Endometrial microvascular endothelial cells (primary cell): ENCODE measurements around the gene PCGF1. TPM values are rescaled to one million over a fixed set of nuclear protein-coding genes. Genes with fewer than 3 reads are reported as not detected.

Experiments
- in situ Hi-C: cut with HindIII; loops from 2 replicates; pipeline ENCODE4 v1.10.0; 2017; ENCODE audit warnings: low sequenced_read_pairs, low pct_unique_long_range_greater_than_20kb; ENCODE audit errors: inconsistent ontology term
- total RNA-seq: library from RNA; depleted of rRNA; stranded (reverse); fragments of >200 nt; gene quantifications from one replicate; pipeline ENCODE4 v1.2.3, GENCODE V29; 2015; ENCODE audit errors: inconsistent ontology term

Gene PCGF1
- total RNA-seq, 1 donor from 2014 or later = 17.2 TPM

DNA sequence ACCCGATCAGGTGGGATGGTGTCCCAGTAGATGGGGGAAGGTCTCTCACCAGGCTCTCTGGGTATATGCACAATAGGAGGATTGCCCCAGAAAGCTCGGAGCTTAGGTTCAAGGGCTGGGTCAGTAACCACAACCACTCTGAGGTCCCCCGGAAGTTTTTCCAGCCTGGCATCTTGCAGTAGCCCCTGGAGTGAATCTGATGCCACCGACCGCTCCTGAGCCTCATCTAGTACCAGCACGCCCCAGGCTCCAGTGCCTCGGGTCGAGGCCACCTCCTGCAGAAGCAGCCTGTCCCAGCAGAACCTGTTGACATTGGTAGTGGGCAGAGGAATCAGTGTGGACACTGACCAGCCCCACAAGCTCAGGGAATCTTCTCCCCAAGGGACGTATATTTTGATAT is 16.5 kb upstream of the PCGF1 start:
- in situ Hi-C loops = no loop called here

DNA sequence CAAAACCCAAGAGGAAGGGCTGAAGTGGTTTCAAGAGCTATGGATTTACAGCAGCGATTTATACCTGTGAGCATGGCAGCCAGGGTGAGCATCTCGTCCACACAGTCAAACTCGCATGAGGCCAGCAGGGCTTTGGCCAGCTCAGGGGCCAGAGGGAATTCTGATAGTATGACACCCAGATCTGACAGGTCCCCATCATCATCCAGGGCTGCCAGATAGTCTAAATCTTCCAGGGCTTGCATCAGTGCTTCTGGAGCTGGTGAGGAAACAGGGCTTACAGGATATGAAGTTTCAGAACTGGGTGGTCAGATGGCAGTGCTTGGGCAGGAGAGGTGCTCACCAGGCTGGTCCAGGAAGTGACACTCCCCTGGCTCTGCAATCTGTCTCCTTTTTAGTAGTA is 15.0 kb upstream of the PCGF1 start:
- in situ Hi-C loops = no loop called here

DNA sequence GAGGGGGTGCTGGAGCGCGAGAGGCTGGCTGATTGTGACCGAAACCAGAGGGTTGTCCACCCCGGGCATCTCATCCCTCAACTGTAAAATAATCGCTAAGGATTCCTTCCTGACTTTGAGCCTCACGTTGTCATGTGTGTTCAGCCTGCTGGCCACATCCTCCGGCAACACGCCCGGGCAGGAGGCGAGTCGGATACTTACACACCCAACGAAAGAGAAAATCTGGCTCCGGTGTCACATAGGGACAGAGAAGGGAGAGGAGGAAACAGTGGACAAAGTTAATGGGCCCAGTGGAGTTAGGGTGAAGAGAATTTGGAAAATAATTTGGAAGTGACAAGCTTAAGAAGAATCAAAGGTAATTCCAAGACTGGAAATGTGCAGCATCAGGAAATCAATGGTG is 9.2 kb upstream of the PCGF1 start:
- in situ Hi-C loops = no loop called here

DNA sequence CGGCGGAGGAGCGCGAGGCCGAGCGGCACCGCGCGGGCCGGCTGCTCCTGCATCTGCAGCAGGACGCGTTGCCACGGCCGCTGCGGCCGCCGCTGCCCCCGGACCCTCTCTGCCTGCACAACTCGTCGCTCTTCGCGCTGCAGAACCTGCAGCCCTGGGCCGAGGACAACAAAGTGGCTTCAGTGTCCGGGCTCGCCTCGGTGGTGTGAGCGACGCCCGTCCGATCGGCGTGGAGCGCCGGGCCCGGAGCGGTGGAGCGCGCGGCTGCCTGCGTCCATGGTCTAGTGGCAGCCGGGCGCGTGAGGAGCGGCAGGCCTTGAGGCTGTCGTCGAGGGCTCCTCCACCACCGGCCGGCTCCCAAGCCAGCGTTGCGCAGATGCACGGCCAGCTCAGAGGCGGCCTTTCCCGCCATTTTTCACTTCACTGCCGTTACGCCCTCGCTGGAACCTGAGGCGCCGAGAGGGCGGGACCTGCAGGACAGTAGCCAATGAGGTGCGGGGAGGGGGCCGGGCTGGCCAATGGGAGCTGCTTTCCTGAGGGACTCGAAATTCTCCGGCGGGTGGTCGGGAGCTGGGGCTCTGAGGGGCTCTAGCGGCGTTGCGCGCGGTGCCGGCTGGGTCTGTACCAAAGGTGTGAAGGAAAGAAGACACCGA is 8.6 kb upstream of the PCGF1 start:
- in situ Hi-C loops = no loop called here

DNA sequence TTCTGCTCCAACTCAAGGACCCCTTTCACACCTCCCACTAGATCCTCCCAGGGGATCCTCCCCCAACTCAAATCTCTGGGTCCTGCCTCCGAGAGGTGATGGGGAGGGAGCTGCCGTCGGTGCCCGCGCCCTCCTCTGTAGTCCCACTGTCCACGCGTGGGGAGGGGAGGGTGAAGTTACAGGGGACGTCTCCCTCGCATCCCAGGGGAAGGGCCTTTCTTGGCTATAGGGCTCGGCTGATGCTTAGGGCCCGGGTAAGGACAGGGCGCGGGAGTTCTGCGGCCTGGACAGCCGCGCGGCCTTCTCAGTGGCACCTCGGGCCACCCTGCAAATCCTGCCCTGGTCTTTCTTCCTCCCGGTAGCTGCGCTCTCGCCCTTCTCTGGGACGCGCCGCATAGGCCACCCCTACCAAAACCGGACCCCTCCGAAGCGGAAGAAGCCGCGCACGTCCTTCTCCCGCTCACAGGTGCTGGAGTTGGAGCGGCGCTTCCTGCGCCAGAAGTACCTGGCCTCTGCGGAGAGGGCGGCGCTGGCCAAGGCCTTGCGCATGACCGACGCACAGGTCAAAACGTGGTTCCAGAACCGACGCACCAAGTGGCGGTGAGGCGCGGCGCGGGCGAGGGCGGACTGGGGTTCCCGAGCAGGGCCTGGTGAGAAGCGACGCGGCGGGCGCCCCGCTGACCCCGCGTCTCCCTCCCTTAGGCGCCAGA is 7.9 kb upstream of the PCGF1 start:
- in situ Hi-C loops = no loop called here

DNA sequence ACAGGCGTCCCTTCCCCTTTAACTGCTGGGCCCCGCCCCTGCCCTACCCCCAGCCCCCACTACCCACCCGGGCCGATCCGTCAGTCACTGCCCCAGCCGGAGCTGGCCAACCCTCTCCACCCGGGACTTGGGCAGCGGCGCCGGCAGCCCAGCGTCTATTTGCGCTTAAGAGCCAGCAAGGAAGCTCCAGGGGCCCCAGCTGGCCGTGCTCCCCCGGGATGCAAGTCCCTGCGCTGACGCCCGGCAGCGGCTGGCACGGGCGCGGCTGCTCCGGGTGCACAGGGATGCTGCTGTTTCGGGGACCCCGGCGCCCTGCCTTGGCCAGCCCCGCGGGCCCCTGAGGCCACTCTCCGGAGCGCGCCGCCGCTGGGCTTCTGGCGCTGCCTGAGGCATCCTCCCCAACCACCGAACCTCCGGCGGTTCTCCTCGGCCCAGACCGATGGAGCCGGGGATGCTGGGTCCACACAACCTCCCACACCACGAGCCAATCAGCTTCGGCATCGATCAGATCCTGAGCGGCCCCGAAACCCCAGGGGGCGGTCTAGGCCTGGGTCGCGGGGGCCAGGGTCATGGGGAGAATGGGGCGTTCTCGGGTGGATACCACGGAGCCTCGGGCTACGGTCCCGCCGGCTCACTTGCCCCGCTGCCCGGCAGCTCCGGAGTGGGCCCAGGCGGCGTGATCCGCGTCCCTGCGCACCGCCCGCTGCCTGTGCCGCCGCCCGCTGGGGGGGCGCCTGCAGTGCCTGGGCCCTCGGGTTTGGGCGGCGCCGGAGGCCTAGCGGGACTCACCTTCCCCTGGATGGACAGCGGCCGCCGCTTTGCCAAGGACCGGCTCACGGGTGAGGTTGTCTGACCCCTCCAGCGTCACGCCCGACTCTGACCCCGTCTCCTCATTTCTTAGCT is 7.1 kb upstream of the PCGF1 start, which contains the start of gene TLX2:
Gene TLX2, plus strand, starts transcription at position 83 of the 903 bp plus-strand sequence. Its CDS starts 357 bp downstream, at position 440.
- in situ Hi-C loops = no loop called here

DNA sequence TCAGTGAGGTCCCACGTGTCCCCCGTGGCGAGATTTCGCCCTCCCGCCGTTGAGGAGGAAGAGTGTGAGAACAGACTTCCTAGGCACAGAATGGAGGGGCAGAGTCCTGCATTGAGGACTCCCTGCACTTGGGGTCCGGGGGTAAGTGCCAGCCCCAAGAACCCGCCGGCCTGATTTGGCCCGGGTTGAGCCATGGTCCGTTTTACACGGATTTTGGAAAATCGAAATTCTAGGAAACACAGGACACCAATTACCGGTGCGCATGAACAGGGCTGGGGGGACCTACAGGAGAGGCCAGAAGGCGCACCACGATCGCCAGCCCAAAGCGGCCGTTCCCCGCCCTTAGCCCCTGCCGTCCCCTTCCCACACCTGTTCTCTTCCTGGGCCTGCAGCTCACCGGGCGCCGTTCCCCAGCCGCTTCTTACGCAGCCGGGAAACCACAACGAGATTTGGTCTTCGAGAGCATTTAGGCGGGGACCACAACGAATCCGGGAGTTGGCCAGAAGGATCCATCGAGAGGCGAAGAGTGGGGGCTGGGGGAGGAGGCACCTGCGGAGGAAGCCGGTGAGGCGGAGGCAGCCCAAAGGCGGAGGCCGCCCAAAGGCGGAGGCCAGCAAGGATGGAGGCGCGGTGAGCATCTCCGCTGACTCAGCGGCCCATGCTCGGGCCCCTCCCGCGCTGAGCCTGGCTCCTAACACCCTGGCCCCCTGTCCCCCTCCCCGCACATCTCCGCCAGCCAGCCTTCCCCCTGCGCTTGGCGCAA is 6.3 kb upstream of the PCGF1 start:
- in situ Hi-C loops = no loop called here

DNA sequence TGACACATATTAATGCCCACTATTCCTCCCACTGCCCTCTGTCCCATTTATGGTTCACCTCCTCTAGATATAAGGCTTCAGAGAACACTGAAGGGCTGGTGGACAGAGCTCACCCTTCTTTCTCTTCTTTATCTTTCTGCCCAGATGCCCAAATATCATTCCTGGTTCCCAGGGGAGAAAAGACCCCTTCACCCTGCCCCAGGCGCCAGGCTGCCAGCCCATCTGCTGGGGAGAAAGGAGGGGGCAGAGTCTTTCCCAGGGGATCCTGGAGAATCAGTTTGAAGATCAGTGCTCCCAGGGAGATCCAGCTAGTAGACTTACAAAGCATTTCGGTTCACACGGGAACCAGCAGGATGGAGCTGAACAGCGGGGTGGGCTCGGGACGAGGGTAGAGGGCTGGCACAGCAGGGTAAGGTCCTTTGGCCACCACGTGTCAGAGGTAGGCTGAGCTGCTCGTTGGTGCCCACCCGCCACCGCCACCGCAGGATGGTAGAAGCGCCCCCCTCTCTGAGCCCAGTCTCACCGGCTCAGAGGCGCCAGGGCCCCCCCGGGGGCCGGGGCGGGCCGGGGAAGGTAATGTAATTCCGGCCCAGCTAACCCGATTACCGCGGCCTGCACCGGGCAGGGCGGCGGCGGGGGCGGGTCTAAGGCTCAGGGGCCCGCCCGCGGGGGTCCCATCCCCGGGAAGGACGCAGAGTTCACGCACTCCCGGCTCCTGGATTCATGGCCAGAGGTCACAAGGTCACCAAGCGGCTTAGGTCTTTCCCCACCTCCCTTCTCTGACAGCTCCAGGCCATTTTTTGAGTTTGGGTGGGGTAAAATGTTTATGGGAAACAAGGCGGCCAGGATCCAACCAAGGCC is 5.5 kb upstream of the PCGF1 start:
- in situ Hi-C loops = no loop called here

DNA sequence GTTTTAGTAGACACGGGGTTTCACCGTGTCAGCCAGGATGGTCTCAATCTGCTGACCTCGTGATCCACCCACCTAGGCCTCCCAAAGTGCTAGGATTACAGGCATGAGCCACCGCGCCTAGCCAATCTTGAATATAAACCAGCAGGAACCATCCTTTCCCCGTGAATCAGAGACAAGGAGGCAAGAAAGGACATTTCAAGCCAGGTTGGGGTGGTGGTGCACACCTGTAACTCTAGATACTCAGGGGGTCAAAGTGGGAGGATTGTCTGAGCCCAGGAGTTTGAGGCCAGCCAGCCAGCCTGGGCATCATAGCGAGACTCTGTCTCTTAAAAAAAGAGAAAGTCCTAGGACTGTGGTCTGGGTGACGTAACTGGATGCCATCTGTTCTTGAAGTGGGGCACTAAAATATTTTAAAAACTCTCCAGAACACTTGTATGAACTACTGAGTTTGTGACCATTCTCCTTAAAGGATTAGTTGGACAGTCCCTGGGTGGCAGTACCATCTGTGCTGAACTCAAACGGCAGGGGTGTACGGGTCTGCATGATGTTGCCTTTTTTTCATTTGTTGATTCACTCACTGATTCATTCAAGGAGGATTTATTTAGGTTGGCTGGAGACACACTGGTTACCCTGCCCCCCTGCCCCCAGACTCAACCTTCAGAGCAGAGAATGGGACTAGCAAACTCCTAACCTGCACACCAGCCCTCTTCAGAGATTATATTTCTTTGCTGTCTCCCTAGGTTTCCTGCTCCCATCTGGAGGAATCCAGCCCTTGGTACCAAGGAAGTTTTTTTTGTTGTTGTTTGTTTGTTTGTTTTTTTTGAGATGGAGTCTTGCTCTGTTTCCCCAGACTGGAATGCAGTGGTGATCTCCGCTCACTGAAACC is 3.9 kb upstream of the PCGF1 start:
- in situ Hi-C loops = no loop called here

DNA sequence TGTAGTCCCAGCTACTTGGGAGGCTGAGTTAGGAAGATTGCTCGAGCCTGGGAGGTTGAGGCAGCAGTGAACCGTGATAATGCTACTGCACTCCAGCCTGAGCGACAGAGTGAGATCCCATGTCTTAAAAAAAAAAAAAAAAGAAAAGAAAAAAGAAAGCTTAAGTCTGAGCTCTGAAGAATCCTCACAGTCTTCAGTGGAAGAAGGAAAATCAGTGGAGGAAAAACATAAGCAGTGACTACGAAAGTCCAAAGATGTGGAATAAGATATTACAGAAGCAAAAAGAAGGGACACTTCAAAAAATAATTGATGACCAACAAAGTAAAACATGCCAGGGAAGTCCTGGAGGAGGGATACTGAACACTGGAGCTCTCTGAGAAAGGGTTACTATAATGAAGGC is 2.8 kb upstream of the PCGF1 start:
- in situ Hi-C loops = no loop called here

DNA sequence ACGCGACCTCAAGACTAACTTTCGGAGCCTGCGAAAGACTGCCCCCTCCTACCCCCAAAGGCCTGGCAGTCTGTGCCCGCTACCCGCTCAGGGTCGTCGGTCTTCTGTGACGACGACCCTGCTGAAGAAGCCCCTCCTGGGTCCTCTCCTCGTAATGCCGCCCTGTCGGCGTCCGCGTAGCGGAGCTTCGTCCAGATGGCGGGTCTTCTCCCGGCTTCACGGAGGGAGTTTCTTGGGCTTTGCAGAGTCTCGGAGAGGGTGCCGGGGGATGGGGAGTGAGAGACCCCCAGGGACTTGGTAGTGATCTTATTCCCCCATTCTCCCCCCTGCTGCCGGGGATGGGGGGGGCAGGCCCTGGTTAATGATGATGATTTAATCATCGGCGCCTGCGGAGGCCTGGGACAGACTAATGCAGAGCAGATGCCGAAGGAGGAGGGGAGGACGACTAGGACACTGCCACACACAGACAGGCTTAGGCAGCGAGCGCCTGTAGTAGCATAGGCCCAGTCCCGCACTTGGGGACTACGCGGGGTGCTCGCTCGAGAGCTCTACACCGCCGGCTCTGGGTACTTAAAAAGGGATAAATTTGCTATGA is 528 bp upstream of the PCGF1 start:
- in situ Hi-C loops = no loop called here

DNA sequence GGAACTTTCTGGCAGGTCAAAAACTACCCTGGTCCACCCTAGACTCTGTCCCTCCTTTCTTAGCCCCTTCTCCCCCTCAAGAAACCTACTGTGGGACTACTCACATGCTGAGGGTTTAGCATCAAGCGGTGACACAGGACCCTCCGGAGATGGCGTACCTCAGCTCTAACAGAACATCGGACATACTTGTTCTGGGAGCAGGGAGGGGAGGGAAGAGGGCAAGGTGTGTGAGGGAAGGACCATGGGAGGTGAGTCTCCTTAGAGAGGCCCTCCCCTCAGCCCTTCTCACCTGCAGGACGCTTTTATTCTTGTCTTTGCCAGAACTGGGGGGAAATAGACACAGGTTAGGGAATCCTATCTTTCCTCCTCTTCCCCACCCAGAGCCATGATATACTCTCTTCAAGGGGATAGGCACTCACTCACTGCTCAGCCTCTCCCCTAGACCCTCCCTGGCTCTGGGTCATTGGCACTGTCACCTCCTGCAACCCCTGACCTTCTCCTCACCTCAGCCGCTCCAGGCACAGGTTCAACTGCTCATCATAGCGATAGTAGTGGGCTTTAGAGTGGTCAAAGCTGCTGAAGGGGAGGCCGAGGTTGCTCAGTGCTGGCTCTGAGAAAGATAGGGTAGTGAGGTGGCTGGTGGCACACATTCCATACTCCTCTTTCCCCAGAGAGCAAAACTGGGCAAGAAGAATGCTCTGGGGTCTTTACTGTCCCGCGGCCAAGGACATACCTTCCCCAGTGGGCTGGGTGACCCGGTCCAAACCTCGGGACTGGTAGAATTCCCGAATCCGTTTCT is 1.8 kb downstream of the PCGF1 start:
- in situ Hi-C loops = no loop called here

DNA sequence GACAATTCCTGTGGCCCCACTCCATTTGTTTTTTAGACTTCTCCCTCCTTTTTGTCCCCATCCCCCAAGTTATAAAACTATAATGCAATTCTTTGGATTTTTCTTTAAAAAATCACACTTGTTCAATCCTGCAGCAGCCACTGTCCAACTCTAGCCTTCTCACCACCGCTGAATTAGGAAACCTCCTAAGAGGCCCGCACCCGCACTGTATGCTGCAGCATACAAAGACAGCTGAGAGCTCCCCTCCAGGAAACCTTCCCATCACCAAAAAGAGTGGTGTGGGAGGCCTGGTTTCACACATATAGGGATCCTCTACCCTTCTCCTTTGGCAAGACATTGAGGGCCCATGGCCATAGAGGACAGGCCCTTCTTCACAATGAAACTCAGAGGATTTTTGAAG is 2.9 kb downstream of the PCGF1 start:
- in situ Hi-C loops = no loop called here

DNA sequence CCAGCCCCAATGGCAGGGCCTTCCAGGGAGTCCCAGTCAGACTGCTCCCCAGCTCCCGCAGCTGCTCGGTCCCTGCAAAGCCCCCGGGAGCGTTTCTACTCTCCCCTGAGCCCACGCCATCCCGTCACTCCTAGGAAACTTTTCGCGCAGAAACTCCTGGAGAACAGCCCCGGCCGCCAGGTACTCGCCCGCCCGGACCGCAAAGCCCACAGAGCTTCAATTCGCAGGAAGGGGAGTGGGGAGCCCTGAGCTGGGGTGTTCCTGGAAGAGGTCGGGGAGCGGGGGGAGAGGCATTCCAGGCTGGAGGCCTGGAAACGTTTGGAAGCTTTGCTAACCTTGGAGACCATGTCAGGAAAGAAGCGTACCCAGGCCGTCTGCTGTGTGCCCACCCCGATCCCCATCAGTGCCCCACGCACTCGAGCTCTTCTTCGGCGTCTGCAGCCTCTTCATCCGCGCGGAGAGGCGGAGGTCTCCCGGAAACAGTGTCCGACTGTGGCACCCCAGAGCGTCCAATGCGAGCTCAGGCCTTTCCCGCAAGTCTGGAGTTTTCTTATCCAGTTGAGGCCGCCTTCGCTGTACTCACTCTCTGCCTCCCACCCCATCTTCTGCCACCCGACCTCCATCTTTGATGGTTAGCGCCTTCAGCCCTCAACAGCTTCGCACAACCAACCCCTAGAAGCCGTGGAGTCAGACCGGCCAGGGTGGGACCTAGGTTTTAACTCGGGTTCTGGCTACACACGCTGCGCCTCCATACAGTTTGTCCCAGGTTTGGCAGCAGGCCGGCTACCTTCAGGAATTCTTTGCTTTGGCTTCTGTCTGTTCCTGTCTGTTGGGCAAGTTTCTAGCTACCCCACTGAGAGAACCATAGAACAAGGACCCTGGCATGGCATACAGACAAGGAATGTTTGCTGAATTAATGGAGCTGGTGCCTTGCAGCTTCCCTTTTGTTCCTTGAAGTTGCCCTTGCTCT is 3.7 kb downstream of the PCGF1 start:
- in situ Hi-C loops = no loop called here
